Natural killer cell (primary cell): ENCODE measurements around the gene MAPK7. TPM values are rescaled to one million over a fixed set of nuclear protein-coding genes. Genes with fewer than 3 reads are reported as not detected.

Source experiments
- ATAC-seq, 3 donors: fragments of 150-1000 bp in 2 of 3; fragments of 200-7000 bp in 1 of 3; cut with Tn5 transposase; 1 replicate in 1 of 3; 2 replicates in 2 of 3; pipeline ENCODE4 v1.10.0; 2021; ENCODE audit warnings: mild to moderate bottlenecking in 2 of 3, moderate library complexity in 2 of 3
- DNase-seq, 2 donors: peaks; one replicate each; pipeline versions ENCODE4 v3.0.0 to v3.0.0-alpha.2; 2013 to 2021; ENCODE audit warnings: mixed read lengths in 1 of 2
- H3K27ac ChIP-seq: one replicate; pipeline ENCODE4 v1.5.1; 2013; ENCODE audit warnings: mild to moderate bottlenecking, low read length
- H3K27me3 ChIP-seq: one replicate; pipeline ENCODE4 v1.6.1; 2013; ENCODE audit warnings: low read length; ENCODE audit not compliant: control insufficient read depth, insufficient read depth
- H3K36me3 ChIP-seq: one replicate; pipeline ENCODE4 v1.6.1; 2013; ENCODE audit warnings: low read length; ENCODE audit not compliant: control insufficient read depth, insufficient read depth
- H3K4me1 ChIP-seq: one replicate; pipeline ENCODE4 v1.6.1; 2013; ENCODE audit warnings: low read length; ENCODE audit not compliant: control insufficient read depth, insufficient read depth
- H3K4me3 ChIP-seq: one replicate; pipeline ENCODE4 v1.5.1; 2013; ENCODE audit warnings: low read length
- H3K9me3 ChIP-seq: one replicate; pipeline ENCODE4 v1.6.1; 2013; ENCODE audit warnings: low read length; ENCODE audit not compliant: control insufficient read depth, insufficient read depth
- H3K27ac Mint-ChIP-seq, 2 donors: one replicate each; pipeline ENCODE4 v1.8.0; 2022; ENCODE audit warnings: mild to moderate bottlenecking in 2 of 2, mixed read lengths in 2 of 2, moderate library complexity in 1 of 2
- H3K27me3 Mint-ChIP-seq, 2 donors: one replicate each; pipeline ENCODE4 v1.8.0; 2022; ENCODE audit warnings: low read depth in 2 of 2, mixed read lengths in 2 of 2
- H3K36me3 Mint-ChIP-seq: one replicate; pipeline ENCODE4 v1.8.0; 2022; ENCODE audit warnings: mixed read lengths
- H3K4me1 Mint-ChIP-seq, 2 donors: one replicate each; pipeline ENCODE4 v1.8.0; 2022; ENCODE audit warnings: mixed read lengths in 2 of 2
- H3K4me3 Mint-ChIP-seq: one replicate; pipeline ENCODE4 v1.8.0; 2022; ENCODE audit warnings: mild to moderate bottlenecking, moderate library complexity, mixed read lengths
- H3K9me3 Mint-ChIP-seq, 2 donors: one replicate each; pipeline ENCODE4 v1.8.0; 2022; ENCODE audit warnings: mixed read lengths in 2 of 2
- WGBS: methylation state at CpG from one replicate; pipeline ENCODE4 v1.1.7; 2013; ENCODE audit warnings: missing lambda C conversion rate; ENCODE audit not compliant: insufficient coverage; 5-methylcytosine and 5-hydroxymethylcytosine counted together
- intact Hi-C: fragments of 100-400 bp; cut with micrococcal nuclease; formaldehyde crosslinking; loops from one replicate; pipeline ENCODE4 v1.14.2; 2022
- total RNA-seq, 4 donors: library from RNA; stranded (reverse); fragments of 120-200 nt in 1 of 4; gene quantifications; one replicate each; pipeline versions ENCODE4 v1.2.3 to v1.2.4, GENCODE V29; 2013 to 2022
- TF ChIP-seq, protein P1 (sequence below): fragments of 200-600 bp; IDR thresholded peaks from one replicate; pipeline ENCODE4 v1.8.0; 2022; ENCODE audit warnings: antibody characterized with exemption

MAPK7 gene
- total RNA-seq, 3 donors from 2014 or later (not counting 1 experiment from before 2014, with no cell fraction given): 39.2 to 63.5 (median 54.1) TPM

DNA sequence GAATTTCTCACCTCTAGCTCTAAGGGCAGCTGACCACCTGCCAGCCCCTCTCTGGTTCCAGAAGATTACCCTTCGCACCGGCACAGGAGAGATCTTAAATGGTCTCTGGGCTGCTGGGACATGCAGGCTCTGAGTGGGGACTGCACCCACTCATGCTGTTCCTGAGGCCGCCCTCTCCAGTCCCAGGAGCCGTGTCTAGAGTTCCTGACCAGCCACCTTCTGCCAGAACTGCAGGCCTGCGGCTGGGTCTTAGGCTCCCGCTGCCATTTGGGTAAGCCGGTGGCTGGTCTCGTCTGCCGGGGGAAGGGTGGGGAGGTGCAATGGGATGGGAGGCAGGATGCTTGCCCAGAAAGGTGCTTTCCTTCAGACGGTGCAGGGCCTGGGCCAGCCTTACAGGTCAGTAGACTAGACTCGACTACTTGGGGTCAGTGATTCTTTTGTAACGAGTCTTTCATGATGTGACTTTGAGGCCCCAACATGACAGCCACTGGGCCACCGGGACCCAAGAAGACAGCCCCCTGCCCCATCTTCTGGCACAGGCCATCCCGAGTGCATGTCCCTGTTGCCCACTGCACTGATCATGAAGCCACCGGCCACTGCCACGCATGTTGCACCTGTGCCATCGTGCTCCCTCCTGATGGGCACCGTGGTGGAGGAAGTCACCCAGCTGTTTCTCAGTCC, 42.2 kb upstream of the MAPK7 start:
- 92% methylated on average over 17 of the region's 18 CpGs for WGBS
- H3K27me3 Mint-ChIP-seq: peaks cover 10 to 13% of the 10 kb centered on the region in 2 donors
- no peaks in the 10 kb centered on the region for H3K4me1 Mint-ChIP-seq
- no peaks in the 10 kb centered on the region for H3K9me3 Mint-ChIP-seq
- H3K36me3 Mint-ChIP-seq: no peaks in the 10 kb centered on the region
- DNase-seq (no peak), ATAC-seq (no peak)
- Histone ChIP-seq H3K27me3 (no peaks in the 10 kb centered on the region), H3K9me3 (no peaks in the 10 kb centered on the region), H3K36me3 (no peaks in the 10 kb centered on the region), H3K4me1 (no peaks in the 10 kb centered on the region), H3K27ac (no peak overlapping the region), H3K4me3 (no peak overlapping the region)
- H3K4me3 Mint-ChIP-seq: no peak overlapping the region
- TF ChIP-seq, protein P1, sequence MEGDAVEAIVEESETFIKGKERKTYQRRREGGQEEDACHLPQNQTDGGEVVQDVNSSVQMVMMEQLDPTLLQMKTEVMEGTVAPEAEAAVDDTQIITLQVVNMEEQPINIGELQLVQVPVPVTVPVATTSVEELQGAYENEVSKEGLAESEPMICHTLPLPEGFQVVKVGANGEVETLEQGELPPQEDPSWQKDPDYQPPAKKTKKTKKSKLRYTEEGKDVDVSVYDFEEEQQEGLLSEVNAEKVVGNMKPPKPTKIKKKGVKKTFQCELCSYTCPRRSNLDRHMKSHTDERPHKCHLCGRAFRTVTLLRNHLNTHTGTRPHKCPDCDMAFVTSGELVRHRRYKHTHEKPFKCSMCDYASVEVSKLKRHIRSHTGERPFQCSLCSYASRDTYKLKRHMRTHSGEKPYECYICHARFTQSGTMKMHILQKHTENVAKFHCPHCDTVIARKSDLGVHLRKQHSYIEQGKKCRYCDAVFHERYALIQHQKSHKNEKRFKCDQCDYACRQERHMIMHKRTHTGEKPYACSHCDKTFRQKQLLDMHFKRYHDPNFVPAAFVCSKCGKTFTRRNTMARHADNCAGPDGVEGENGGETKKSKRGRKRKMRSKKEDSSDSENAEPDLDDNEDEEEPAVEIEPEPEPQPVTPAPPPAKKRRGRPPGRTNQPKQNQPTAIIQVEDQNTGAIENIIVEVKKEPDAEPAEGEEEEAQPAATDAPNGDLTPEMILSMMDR: no peak
- intact Hi-C loops: no loop called here
- no peak overlapping the region for H3K27ac Mint-ChIP-seq

DNA sequence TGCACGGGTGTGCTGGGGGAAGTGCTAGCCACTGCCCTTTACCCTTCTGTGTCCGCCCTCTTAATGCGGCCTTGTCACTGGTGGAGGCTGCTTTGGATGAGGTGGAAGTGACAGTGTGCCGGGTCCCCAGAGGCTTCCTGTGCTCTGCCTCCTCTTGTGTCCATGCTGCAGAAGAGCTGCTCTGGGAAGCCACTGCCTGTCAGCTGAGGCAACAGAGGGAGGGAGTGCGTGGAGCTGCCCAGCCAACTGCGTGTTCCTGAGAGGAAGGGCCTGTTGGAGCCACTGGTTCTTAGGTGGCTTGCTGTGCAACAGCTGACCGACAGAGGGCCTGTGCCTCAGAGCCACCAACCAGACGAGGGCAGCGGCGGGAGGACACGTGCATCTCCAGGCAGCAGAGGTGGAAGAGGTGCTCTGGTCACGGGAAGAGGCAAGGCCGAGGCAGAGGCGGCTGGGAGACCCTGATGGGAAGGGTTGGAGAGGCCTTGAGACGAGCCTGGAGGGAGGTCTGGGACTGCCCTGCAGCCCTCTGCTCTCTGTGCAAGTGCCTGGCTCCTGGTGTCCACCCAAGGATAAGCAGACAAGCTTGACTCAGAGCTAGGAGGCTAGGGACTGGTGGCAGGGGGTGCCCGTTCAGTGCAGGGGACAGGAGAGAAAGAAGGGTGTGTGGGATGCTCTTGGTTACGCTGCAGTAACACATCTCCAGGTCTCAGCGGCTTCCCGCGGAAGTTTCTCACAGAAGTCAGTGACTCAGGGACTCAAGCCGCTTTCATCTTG, 41.2 kb upstream of the MAPK7 start:
- H3K36me3 Mint-ChIP-seq: no peaks in the 10 kb centered on the region
- WGBS: 88% methylated on average over 21 of the region's 21 CpGs
- TF ChIP-seq, protein P1: no peak
- DNase-seq: no peak
- Histone ChIP-seq H3K4me1 (no peaks in the 10 kb centered on the region), H3K9me3 (no peaks in the 10 kb centered on the region), H3K27me3 (no peaks in the 10 kb centered on the region), H3K4me3 (no peak overlapping the region), H3K27ac (no peak overlapping the region), H3K36me3 (no peaks in the 10 kb centered on the region)
- ATAC-seq: no peak
- H3K9me3 Mint-ChIP-seq: no peaks in the 10 kb centered on the region
- intact Hi-C loops: no loop called here
- no peak overlapping the region for H3K4me3 Mint-ChIP-seq
- H3K27me3 Mint-ChIP-seq: peaks cover 12 to 13% of the 10 kb centered on the region in 2 donors
- no peak overlapping the region for H3K27ac Mint-ChIP-seq
- H3K4me1 Mint-ChIP-seq: no peaks in the 10 kb centered on the region

DNA sequence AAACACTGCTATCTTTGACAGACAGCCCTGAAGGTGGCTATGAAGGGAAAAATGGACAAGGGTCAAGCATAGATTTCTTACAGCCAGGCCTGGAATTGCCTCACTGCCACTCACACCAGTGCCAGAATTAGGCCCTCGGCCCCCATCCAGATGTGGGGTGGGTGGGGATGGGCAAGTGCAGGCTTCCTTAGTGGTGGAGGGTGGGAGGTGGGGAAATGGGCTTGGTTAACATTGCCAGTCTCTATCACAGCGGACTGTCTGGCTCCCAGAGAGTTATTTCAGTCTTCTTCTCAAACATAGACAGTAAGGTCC, 40.6 kb upstream of the MAPK7 start:
- H3K36me3 ChIP-seq: no peaks in the 10 kb centered on the region
- ATAC-seq (no peak), DNase-seq (no peak)
- no peaks in the 10 kb centered on the region for H3K9me3 Mint-ChIP-seq
- no peak overlapping the region for H3K4me3 Mint-ChIP-seq
- no peaks in the 10 kb centered on the region for H3K4me1 Mint-ChIP-seq
- no peak overlapping the region for H3K27ac ChIP-seq
- peaks cover 13% of the 10 kb centered on the region in 2 donors for H3K27me3 Mint-ChIP-seq
- H3K9me3 ChIP-seq: no peaks in the 10 kb centered on the region
- H3K4me1 ChIP-seq: no peaks in the 10 kb centered on the region
- 71% methylated on average over 2 of the region's 2 CpGs for WGBS
- H3K4me3 ChIP-seq: no peak overlapping the region
- H3K27me3 ChIP-seq: no peaks in the 10 kb centered on the region
- H3K36me3 Mint-ChIP-seq: no peaks in the 10 kb centered on the region
- TF ChIP-seq, protein P1: no peak
- H3K27ac Mint-ChIP-seq: no peak overlapping the region
- intact Hi-C loops: no loop called here
